HG02943 (cell line): ENCODE data around the gene LMBR1L.

Experiments
- ATAC-seq: cut with Tn5 transposase; IDR thresholded peaks from one replicate; pipeline ENCODE4 v1.9.1; 2021; ENCODE audit warnings: mild to moderate bottlenecking, low read depth, moderate library complexity; ENCODE audit not compliant: unreplicated experiment

LMBR1L gene

DNA sequence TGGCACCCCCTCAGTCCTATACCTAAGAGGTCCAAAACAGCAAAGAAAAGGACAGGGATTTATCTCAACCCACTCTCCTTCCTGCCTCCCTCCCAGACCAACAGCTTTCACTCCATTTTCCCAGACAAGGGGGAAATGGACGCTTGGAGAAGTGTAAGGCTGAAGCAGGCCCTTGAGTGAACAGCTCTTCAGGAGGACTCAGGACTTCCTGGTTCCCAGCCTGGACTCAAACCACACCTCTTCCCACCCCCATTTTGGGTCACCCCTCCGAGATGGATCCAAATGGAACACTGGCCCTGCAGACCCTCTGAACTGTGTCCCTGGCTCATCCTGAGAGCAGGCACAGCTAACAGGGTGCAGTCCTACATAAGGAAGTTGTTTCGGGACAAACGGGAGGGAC is 52.8 kb downstream of the LMBR1L start:
- no peak for ATAC-seq

- ATAC-seq: peak; percentile 60
Measured at GRCh38 chr12:49055978-49056754, 54.5 kb downstream of the LMBR1L start.

DNA sequence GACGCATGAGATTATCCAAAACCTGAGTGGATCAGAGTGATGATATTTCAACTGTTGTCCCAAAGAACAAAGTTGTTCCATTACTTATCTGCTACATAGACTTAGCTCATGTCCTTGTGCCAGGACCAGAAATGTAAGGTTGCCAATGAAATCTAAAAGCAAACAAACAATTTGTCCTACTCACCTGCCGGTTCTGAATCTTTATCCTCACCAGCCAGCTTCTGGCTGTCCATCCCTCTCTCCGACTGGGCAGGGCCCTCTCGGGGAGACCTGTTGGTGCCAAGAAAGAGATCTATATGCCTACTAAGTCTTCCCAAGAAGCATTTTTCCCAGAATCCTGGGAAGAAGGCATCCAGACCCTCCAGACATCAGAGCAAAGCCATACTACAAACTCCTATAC is 55.6 kb downstream of the LMBR1L start:
- no peak for ATAC-seq

GRCh38 chr12:49054524-49054923 is 56.1 kb downstream of the LMBR1L start:
- no peak for ATAC-seq

DNA sequence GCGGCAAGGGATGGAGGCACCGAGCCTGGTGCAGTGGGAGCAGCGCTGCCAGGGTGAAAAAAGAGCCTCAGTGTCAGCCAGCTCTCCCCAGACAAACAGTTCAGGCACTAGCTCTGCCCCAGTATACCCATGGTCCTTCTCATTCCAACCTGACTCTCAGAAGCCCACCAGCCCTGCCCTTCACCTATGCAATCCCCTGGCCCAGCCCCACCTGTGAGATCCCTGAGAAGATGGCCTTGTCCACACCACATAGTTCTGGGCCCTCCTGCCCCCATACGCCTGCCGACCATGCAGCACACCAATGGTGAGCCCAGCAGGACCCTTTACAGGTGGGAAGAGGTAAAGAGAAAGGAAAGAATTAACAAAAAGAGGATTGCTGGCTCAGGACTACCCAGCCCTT is 56.6 kb downstream of the LMBR1L start:
- no peak for ATAC-seq

- ATAC-seq: no peak
Measured at GRCh38 chr12:49052451-49053208, 58.0 kb downstream of the LMBR1L start.

DNA sequence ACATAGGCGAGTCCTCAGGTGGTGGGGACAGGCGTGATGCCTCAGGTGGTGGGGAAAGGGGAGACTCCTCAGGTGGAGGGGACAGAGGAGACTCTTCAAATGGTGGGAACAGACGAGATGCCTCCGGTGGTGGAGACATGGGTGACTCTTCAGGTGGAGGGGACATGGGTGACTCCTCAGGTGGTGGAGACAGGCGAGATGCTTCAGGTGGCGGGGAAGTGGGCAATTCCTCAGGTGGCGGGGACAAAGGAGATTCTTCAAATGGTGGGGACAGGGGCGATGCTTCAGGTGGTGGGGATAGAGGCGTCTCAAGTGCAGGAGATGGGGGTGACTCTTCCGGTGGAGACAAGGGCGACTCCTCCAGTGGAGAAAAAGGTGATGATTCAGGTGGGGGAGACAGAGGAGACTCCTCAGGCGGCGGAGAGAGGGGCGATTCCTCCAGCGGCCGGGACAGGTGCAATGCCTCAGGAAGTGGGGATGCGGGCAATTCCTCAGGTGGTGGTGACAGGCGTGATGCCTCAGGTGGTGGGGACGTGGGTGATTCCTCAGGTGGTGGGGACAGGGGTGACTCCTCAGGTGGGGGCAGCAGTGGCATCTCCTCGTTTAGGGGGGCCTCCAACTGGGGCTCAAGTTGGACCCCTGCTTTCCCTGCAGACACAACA is 58.7 kb downstream of the LMBR1L start:
- no peak for ATAC-seq

DNA sequence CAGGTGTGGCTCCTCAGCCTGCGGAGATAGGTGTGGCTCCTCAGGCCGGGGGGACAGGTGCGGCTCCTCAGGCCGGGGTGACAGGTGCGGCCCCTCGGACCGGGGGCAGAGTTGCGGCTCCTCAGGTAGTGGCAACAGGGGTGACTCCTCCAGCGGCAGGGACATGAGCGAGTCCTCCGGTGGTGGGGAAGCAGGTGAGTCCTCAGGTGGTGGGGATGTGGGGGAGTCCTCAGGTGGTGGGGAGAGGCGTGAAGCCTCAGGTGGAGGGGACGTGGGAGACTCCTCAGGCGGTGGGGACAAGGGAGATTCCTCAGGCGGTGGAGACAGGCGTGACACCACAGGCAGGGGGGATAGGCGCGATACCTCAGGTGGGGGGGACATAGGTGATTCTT is 59.3 kb downstream of the LMBR1L start:
- no peak for ATAC-seq

DNA sequence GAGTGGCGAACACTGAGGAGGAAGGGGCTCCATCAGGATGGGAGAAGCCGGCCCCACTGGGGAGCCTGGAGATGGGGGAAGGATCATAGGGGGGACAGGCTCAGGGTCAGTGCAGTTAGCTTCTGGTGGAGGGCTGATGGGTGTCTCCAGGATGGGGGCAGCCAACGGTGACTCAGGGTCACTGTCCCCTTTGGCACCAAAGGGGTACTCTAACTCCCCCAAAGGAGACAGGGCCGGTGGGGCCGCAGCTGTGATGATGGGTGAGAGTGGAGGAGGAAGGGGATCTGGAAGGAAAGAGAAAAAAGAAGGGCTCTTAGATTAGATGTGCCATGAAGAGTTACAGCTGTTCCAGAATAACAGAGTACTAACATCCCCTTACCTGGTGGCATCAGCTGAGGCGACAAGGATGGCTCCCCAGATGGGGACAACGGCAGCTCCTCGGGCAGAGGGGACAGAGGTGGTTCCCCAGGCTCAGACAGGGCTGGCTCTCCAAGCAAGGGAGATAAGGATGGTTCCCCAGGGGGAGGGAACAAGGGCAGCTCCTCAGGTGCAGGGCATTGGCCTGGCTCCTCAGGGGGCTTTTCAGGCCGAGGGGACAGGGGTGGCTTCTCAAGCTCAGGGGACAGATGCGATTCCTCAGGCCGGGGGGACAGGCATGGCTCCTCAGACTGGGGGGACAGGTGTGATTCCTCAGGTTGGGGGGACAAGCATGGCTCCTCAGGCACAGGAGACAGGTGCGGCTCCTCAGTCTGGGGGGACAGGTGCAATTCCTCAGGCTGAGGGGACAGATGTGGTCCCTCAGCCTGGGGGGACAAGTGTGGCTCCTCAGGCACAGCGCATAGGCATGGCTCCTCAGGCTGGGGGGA is 59.9 kb downstream of the LMBR1L start:
- ATAC-seq: no peak

- ATAC-seq: no peak
Measured at GRCh38 chr12:49049566-49050224, 61.0 kb downstream of the LMBR1L start.

DNA sequence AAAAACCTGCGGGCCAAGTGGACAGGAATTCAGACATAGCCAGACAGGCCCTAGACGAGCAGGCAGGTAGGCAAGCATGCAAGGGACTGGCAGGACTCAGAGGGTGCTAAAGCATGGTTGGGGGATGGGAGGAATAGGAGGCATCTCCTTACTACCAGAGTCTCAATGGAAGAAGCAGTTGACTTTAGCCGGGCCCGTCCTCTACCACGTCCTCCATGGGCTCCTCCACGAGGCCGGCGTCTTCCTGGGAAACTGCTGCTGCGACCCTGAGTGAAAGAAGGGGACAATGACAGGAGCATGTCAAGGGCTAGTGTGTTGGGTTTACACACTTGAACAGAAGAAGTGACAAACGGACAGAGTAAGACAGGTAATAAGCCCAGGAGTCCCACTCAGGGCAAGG is 61.7 kb downstream of the LMBR1L start:
- ATAC-seq: no peak
